ENCODE data around the gene HOMER1. TPM values are rescaled to one million over a fixed set of nuclear protein-coding genes. Genes with fewer than 3 reads are reported as not detected.
A peak's percentile ranks its signal among the peaks of the same experiment; 100 is the strongest.

Gene HOMER1
- total and polyA plus RNA-seq, 2 of the 13 experiments (the other 11 are each of a cell fraction or from before 2014, with no cell fraction given), result 5.3 to 24.8 TPM

DNA sequence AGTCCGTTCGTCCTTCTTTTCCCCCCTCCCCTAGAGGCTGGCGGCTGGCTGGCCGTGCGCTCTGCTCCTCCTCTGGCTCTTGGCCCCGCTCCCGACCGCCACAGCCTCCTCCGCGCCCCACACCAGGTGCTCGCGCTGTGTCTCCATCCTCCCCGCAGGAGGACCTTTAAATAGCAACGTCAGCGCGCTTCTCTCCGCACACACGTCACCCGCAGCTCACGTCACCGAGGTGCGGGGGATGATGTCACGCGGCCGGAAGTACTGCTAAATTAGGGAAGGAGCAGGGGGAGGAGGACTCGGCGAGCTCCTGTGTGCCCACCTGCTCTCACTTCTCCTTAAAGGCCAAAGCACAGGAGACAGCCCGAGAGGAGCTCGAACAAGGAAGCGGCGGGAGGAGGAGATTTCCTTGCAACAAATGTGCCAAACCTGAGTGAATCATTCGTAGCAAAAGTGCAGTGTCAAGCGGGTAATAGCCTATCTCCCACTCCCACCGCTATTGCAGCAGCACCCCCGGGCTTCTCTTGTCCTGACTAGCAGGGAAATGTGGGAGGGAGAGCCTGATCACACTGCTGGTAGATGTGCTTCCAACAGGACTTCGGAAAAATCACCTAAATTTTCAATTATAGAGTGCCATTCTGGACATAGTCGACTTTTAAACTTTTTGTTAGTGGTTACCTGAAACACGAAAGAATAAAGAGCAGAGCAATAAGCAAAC lies 614 bp upstream of the HOMER1 start (continued):
- peak; percentile 8; the same call in 1 of the 2 replicates for TF ChIP-seq ZNF770 (CRISPR knock-in tag; IDR thresholded peaks at IDR 0.05)
- no peak for TF ChIP-seq IKZF4 (CRISPR knock-in tag; IDR thresholded peaks at IDR 0.05; ENCODE audit: borderline replicate concordance, low read depth, not compliant biosample characterization)
- TF ChIP-seq SYNCRIP (IDR thresholded peaks at IDR 0.05; ENCODE audit: insufficient read depth, low read depth, low read length), result no peak
- TF ChIP-seq MAZ (IDR thresholded peaks at IDR 0.05; ENCODE audit: borderline replicate concordance, low read depth, low read length), result no peak
- peak; percentile 88 for TF ChIP-seq MAZ (CRISPR knock-in tag; IDR thresholded peaks at IDR 0.05; ENCODE audit: low read depth)
- TF ChIP-seq, protein P1, sequence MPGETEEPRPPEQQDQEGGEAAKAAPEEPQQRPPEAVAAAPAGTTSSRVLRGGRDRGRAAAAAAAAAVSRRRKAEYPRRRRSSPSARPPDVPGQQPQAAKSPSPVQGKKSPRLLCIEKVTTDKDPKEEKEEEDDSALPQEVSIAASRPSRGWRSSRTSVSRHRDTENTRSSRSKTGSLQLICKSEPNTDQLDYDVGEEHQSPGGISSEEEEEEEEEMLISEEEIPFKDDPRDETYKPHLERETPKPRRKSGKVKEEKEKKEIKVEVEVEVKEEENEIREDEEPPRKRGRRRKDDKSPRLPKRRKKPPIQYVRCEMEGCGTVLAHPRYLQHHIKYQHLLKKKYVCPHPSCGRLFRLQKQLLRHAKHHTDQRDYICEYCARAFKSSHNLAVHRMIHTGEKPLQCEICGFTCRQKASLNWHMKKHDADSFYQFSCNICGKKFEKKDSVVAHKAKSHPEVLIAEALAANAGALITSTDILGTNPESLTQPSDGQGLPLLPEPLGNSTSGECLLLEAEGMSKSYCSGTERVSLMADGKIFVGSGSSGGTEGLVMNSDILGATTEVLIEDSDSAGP (CRISPR knock-in tag; IDR thresholded peaks at IDR 0.05; ENCODE audit: borderline replicate concordance), result peak; percentile 92
- TF ChIP-seq NKX3-1 (CRISPR knock-in tag; IDR thresholded peaks at IDR 0.05), result no peak
- TF ChIP-seq RBFOX2 (IDR thresholded peaks at IDR 0.05; ENCODE audit: low read depth, low read length), result peak; percentile 72
- TF ChIP-seq KLF16 (CRISPR knock-in tag; IDR thresholded peaks at IDR 0.05), result peak in 1 of 2 experiments; percentile 81; a peak in 1 of 4 replicates
- TF ChIP-seq ZFP41 (CRISPR knock-in tag; IDR thresholded peaks at IDR 0.05; ENCODE audit: borderline replicate concordance), result no peak
- no peak for TF ChIP-seq EP300 (IDR thresholded peaks at IDR 0.05; ENCODE audit: low read depth in 2 of 2, low read length in 2 of 2)
- no peak for TF ChIP-seq EP300 (CRISPR knock-in tag; IDR thresholded peaks at IDR 0.05; ENCODE audit: borderline replicate concordance)
- TF ChIP-seq ZNF644 (CRISPR knock-in tag; IDR thresholded peaks at IDR 0.05; ENCODE audit: low read depth), result no peak
- TF ChIP-seq, protein P2, sequence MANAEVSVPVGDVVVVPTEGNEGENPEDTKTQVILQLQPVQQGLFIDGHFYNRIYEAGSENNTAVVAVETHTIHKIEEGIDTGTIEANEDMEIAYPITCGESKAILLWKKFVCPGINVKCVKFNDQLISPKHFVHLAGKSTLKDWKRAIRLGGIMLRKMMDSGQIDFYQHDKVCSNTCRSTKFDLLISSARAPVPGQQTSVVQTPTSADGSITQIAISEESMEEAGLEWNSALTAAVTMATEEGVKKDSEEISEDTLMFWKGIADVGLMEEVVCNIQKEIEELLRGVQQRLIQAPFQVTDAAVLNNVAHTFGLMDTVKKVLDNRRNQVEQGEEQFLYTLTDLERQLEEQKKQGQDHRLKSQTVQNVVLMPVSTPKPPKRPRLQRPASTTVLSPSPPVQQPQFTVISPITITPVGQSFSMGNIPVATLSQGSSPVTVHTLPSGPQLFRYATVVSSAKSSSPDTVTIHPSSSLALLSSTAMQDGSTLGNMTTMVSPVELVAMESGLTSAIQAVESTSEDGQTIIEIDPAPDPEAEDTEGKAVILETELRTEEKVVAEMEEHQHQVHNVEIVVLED (CRISPR knock-in tag; IDR thresholded peaks at IDR 0.05; ENCODE audit: borderline replicate concordance), result peak; percentile 94
- no peak for TF ChIP-seq KAT2B (IDR thresholded peaks at IDR 0.05; ENCODE audit: borderline replicate concordance, low read depth, low read length)
- no peak for TF ChIP-seq ATRX (CRISPR knock-in tag; IDR thresholded peaks at IDR 0.05; ENCODE audit: borderline replicate concordance)
- TF ChIP-seq RFXAP (CRISPR knock-in tag; IDR thresholded peaks at IDR 0.05; ENCODE audit: borderline replicate concordance), result peak; percentile 36; the same call in 1 of the 2 replicates
- TF ChIP-seq RFXANK (CRISPR knock-in tag; IDR thresholded peaks at IDR 0.05), result no peak
- TF ChIP-seq FOXP4 (CRISPR knock-in tag; IDR thresholded peaks at IDR 0.05), result peak; percentile 50; the same call in 1 of the 2 replicates
